ENCODE results near the gene PALMD.

GRCh38 chr1:99643021-99643779, 2.7 kb upstream of the PALMD start:
- no peak for TF ChIP-seq CTCF (IDR thresholded peaks at IDR 0.05 in 4 of 5, conservative IDR thresholded peaks at IDR 0.05 in 1 of 5)
- no peak for TF ChIP-seq POLR2A (IDR thresholded peaks at IDR 0.05)
